ENCODE measurements around the gene RMND5A. TPM values are rescaled to one million over a fixed set of nuclear protein-coding genes. Genes with fewer than 3 reads are reported as not detected.

Gene RMND5A
- total RNA-seq, 4 donors from 2014 or later = 72.5 to 92.4 (median 85.8) TPM

DNA sequence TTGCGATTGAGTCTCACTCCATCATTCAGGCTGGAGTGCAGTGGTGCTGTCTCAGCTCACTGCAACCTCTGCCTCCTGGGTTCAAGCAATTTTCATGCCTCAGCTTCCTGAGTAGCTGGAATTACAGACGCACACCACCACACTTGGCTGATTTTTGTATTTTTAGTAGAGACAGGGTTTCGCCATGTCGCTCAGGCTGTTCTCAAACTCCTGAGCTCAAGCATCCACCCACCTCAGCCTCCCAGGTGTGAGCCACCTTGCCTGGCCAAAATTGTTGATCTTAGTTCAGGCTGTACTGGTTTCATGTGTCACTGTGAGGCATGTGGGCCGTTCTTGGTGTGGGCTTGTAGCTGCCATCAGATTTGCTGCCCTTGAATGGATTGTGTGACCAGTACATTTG is 52.5 kb downstream of the RMND5A start:
- WGBS, 2 donors = 85 to 88% methylated on average over 5 of the region's 5 CpGs
- H3K4me3 ChIP-seq (ENCODE audit: low read depth, poor library complexity, severe bottlenecking) = no peak overlapping the region
- DNase-seq (ENCODE audit: low spot score in 2 of 2) = no peak
- intact Hi-C loops (cut with DNase I; ENCODE audit: low total_unique reads) = no loop called here
- TF ChIP-seq POLR2A (IDR thresholded peaks at IDR 0.05) (no peak), CTCF (IDR thresholded peaks at IDR 0.05) (no peak)

DNA sequence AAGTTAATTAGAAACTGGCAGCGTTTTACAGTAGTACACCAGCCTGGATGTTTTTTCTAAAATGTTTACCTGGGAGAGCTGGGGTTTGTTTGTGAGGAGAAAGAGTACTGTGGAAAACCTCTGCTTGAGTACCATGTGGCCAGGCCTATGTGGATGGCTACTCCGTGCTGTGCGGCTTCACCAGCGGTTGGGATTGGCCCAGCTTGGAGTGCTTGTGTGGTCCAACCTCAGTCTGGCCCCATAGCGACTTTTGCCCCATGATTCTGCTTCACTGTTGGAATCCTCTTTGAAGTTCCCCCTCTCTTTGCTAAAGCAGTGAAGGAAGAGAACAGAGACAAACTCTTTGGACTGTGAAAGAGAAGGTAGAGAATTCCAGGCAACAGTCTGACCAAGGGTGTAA is 54.8 kb downstream of the RMND5A start:
- TF ChIP-seq CTCF (IDR thresholded peaks at IDR 0.05) = no peak
- no peak for TF ChIP-seq POLR2A (IDR thresholded peaks at IDR 0.05)
- DNase-seq (ENCODE audit: low spot score in 2 of 2) = no peak
- intact Hi-C loops (cut with DNase I; ENCODE audit: low total_unique reads) = no loop called here
- WGBS, 2 donors = 67 to 87% methylated on average over 5 of the region's 5 CpGs
- H3K4me3 ChIP-seq (ENCODE audit: low read depth, poor library complexity, severe bottlenecking) = no peak overlapping the region

GRCh38 chr2:86775338-86775737 is 55.2 kb downstream of the RMND5A start:
- TF ChIP-seq POLR2A (IDR thresholded peaks at IDR 0.05) = no peak
- TF ChIP-seq CTCF (IDR thresholded peaks at IDR 0.05) = no peak
- intact Hi-C loops (cut with DNase I; ENCODE audit: low total_unique reads) = no loop called here
- H3K4me3 ChIP-seq (ENCODE audit: low read depth, poor library complexity, severe bottlenecking) = no peak overlapping the region
- WGBS, 2 donors = 52 to 63% methylated on average over 4 of the region's 4 CpGs
- no peak for DNase-seq (ENCODE audit: low spot score in 2 of 2)

GRCh38 chr2:86776532-86776931 is 56.4 kb downstream of the RMND5A start:
- no peak overlapping the region for H3K4me3 ChIP-seq (ENCODE audit: low read depth, poor library complexity, severe bottlenecking)
- DNase-seq (ENCODE audit: low spot score in 2 of 2) = no peak
- WGBS, 2 donors = 92 to 94% methylated on average over 7 of the region's 7 CpGs
- intact Hi-C loops (cut with DNase I; ENCODE audit: low total_unique reads) = no loop called here
- TF ChIP-seq POLR2A (IDR thresholded peaks at IDR 0.05) (no peak), CTCF (IDR thresholded peaks at IDR 0.05) (no peak)

- TF ChIP-seq POLR2A (IDR thresholded peaks at IDR 0.05) (no peak), CTCF (IDR thresholded peaks at IDR 0.05) (no peak)
- intact Hi-C loops (cut with DNase I; ENCODE audit: low total_unique reads) = no loop called here
- H3K4me3 ChIP-seq (ENCODE audit: low read depth, poor library complexity, severe bottlenecking) = no peak overlapping the region
- DNase-seq (ENCODE audit: low spot score in 2 of 2) = no peak
- WGBS, 2 donors = 36 to 42% methylated on average over 2 of the region's 2 CpGs
Observed at GRCh38 chr2:86778957-86779356, 58.9 kb downstream of the RMND5A start.

GRCh38 chr2:86779971-86780370 is 59.9 kb downstream of the RMND5A start:
- DNase-seq (ENCODE audit: low spot score in 2 of 2) = no peak
- intact Hi-C loops (cut with DNase I; ENCODE audit: low total_unique reads) = no loop called here
- 61 to 75% methylated on average over 3 of the region's 3 CpGs for WGBS, 2 donors
- TF ChIP-seq CTCF (IDR thresholded peaks at IDR 0.05) (no peak), POLR2A (IDR thresholded peaks at IDR 0.05) (no peak)
- H3K4me3 ChIP-seq (ENCODE audit: low read depth, poor library complexity, severe bottlenecking) = no peak overlapping the region
